Measurements from ENCODE around the gene SDHD.
A peak's percentile ranks its signal among the peaks of the same experiment; 100 is the strongest.
"Not testable (repeated sequence)": the region's sequence is repeated elsewhere in the genome, so short reads cannot be mapped to it uniquely, and the experiment has no call there.

The SDHD gene

GRCh38 chr11:112086422-112087191 is at the start of gene SDHD, which contains the start of gene TIMM8B:
Gene SDHD, plus strand, starts transcription at chr11:112086873. Its CDS starts 35 bp downstream, at chr11:112086908.
Gene TIMM8B, minus strand, starts transcription at chr11:112086756. Its CDS starts 33 bp downstream, at chr11:112086723.
- DNase-seq: peak; percentile 99 to 100

GRCh38 chr11:112037527-112037926 is 49.1 kb upstream of the SDHD start:
- DNase-seq: no peak

DNA sequence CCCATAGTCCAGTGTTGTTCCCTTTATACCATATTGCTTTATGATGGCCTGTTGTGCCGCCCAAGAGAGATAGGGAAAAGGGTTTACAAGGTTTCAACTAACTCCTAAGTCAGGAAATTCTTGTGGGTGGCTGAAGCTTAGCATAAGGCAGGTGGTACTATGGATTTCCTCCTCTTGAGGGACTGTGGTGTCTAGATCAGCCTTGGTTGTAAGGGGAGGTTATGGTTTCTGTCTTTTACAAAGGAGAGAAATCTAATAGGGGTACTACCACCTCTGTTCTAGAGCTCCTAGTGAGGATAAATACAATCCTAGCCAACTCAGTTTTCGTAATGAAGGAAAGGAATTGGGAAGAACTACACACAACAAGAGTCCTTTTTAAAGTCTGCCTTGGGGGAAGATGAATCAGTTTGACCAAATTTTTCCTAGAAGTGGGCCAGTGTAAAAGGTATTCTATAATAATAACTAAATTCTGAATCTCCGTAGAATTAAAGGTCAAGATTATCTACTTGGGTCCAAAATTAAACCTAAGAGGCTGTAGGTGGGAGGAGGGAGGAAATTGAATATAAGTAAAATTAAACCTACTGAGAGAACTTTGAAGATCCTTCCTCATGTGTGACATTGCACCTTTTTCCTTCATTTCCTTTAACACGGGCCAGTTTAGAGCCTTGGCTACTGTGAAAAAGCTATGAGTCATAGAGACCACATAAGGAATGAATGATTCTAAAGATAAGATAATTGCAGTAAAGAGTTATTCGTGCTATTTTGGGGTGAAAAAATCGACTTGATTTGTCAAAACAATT is 44.3 kb upstream of the SDHD start:
- no peak for DNase-seq

DNA sequence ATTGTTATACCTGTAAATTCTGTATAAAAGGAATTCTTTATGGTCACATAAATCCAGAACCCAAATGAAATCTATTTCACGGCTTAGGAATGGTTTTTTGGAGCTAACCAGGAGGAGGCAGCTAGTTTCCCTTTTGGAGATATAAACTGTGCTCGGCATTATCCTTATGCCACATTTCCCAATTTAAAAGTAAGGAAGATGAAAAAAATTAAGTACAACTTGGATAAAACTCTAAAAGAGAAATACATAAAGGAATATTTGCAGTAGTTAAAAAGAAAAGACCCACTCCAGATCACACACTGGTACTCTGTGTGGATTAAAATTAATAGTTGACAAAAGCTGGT is 43.7 kb upstream of the SDHD start:
- DNase-seq: no peak

- no peak for DNase-seq
Observed at GRCh38 chr11:112044961-112045360, 41.7 kb upstream of the SDHD start.

- DNase-seq: not testable (repeated sequence)
Observed at GRCh38 chr11:112046647-112047046, 40.0 kb upstream of the SDHD start.

- not testable (repeated sequence) for DNase-seq
Observed at GRCh38 chr11:112048256-112048655, 38.4 kb upstream of the SDHD start.

- DNase-seq: no peak
Observed at GRCh38 chr11:112049777-112050176, 36.9 kb upstream of the SDHD start.

- DNase-seq: no peak
Observed at GRCh38 chr11:112050721-112051120, 36.0 kb upstream of the SDHD start.

DNA sequence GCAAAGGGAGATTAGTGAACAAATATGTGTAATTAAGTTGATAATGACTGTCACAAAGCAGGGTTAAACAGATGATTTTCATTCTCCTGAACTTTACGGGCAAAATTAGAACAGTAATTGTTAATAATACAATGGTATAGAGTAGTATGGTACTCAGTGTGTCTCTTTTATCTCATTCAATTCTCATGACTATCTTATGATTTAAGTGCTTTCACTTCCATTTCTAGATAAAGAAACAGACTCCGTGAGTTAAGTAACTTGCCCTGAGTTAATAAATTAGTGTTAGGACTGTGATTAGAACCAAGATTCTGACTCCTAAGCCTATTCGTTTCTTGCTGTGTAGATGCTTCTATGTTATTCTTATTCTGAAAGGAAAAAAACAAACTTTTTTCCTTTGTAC is 34.9 kb upstream of the SDHD start:
- no peak for DNase-seq

DNA sequence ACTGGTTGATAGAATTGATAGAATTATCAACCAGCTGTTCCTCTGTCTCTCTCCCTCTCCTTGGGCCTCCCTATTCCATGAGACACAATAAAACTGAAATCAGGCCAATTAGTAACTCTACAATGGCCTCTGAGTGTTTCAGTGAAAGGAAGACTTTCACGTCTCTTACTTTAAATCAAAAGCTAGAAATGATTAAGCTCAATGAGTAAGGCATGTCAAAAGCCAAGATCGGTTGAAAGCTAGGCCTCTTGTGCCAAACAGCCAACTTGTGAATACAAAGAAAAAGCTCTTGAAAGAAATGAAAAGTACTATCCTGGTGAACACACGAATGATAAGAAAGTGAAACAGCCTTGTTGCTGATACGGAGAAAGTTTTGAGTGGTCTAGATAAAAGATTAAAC is 29.5 kb upstream of the SDHD start:
- no peak for DNase-seq

DNA sequence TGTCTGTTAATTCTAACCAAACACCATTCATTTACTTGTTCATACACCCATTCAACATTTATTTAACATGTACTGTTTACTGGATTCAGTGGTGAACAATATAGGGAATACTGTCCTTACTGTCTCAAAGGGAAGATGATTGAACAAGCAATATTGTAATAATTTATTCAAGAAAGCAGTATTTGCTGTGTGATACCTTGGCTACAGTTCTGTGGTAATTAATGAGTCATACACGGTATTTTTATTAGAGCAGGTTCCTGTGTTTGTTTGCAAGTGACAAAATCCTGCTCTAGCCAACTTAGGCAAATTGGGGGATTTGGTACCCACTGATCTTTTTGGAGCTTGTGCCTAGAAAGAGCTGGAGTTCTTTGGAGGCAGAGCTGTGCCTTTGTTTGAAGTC is 28.6 kb upstream of the SDHD start:
- DNase-seq: no peak

- DNase-seq: no peak
Observed at GRCh38 chr11:112062923-112063322, 23.8 kb upstream of the SDHD start.

GRCh38 chr11:112073941-112074811 is 12.5 kb upstream of the SDHD start, which contains the start of the genes NKAPD1 and PIH1D2:
Gene NKAPD1, plus strand, starts transcription at chr11:112074299. Its CDS starts 1,276 bp downstream, at chr11:112075575.
Gene PIH1D2, minus strand, starts transcription at chr11:112074017. Its CDS starts 843 bp downstream, at chr11:112073174.
- DNase-seq: peak; percentile 94 to 97

GRCh38 chr11:112082729-112083128 is 3.9 kb upstream of the SDHD start:
- no peak for DNase-seq

DNA sequence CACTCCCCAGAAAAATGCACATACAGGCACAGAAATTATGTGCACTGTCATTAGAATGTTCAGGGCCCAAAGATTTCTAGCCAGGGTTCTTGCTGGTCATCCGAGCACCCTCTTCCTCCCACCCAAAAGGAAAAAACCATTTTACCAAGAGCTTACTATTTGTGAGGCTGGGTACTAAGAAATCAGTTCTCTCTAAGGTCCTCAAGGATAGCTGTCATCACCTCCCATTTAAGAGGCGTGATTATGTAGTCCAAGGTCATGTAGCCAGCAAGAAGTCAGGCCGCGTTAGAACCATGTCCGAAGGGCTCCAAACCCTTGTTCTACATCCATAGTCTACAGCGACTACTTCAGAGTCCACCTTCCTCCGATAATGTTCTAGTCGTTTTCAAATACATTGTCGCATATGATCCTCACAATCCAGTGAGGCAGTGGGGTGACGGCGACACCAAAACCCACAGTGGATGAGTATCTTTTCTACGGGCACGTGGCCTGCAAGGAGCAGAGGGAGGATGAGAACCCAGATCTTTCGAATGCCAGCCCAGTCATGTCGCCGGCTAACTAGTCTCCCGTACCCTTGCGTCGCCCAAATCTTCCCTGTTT is 751 bp upstream of the SDHD start:
- peak; percentile 48 to 72 for DNase-seq

GRCh38 chr11:112087212-112087611 is 539 bp downstream of the SDHD start:
- DNase-seq: no peak

GRCh38 chr11:112095302-112095701 is 8.6 kb downstream of the SDHD start:
- not testable (repeated sequence) for DNase-seq

- DNase-seq: no peak
Observed at GRCh38 chr11:112096194-112096593, 9.5 kb downstream of the SDHD start.

- DNase-seq: no peak
Observed at GRCh38 chr11:112097734-112098528, 11.3 kb downstream of the SDHD start.

DNA sequence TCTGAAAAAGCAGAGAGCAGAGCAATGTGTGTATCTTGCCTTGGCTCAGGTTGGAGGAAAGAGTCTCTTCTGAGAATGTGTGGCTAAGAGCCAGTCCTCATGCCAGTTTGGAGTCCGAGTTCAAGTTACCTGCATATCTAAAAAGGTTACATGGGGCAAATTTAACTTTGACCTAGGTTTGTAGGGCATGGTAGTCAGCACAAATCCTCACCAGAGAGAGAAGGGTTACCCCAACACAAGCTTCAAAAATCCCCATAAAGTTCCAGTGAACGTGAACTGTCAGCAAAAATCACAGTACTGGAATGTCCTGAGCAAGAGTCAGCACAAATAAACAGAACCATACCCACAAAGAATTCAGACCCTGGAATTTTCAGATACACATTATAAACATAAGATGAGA is 13.8 kb downstream of the SDHD start:
- no peak for DNase-seq

DNA sequence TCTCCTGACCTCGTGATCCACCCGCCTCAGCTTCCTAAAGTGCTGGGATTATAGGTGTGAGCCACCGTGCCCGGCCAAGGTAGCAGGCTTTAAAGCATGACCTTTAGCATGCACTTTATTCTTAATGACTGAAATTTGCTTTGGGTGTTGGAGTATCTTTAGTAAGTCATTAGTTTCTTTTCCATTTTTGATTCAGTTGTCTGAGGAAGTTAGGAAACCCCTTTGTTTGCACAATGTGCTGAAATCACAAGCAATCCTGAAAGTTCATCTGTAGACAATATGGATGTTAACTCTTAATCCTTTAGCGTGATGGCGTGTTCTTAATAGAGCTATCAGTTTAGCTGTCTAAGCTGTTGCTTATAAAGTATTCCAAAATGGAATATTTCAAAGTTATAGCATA is 16.8 kb downstream of the SDHD start:
- no peak for DNase-seq

All from NCI-H526 (cell line).